GM12878 (cell line): ENCODE data around the gene TMCC3. TPM values are rescaled to one million over a fixed set of nuclear protein-coding genes. Genes with fewer than 3 reads are reported as not detected.

ENCODE experiments used
- ATAC-seq: fragments of 200-7000 bp; cut with Tn5 transposase; 3 replicates; pipeline ENCODE4 v1.9.1; 2020; ENCODE audit warnings: mild to moderate bottlenecking, moderate library complexity
- BruUV-seq: library from RNA; stranded (reverse); fragments of 400-500 nt; replicated peaks from 2 replicates; lab custom pipeline; 2021; lab: Mats Ljungman, UMichigan
- CTCF ChIA-PET: fragments of 300-600 bp; sonication (Branson Sonifier 250); formaldehyde crosslinking; extraction: SDS; loops from one replicate; lab custom pipeline; 2021; ENCODE audit warnings: inconsistent platforms; lab: Yijun Ruan, JAX
- POLR2A ChIA-PET: fragments of 350-600 bp; formaldehyde crosslinking; extraction: SDS; loops from one replicate; lab custom pipeline; 2021; ENCODE audit warnings: inconsistent platforms; lab: Charles Lee
- RAD21 ChIA-PET: fragments of 300-600 bp; sonication (Branson Sonifier 250); formaldehyde crosslinking; loops from one replicate; lab custom pipeline; 2023; ENCODE audit warnings: antibody characterized with exemption; ENCODE audit not compliant: unreplicated experiment; lab: Charles Lee
- SMC1A ChIA-PET: fragments of 300-600 bp; sonication (Branson Sonifier 250); formaldehyde crosslinking; loops from one replicate; lab custom pipeline; 2023; ENCODE audit not compliant: unreplicated experiment, uncharacterized antibody; lab: Charles Lee
- DNase-seq: peaks from one replicate; pipeline ENCODE4 v3.0.0-alpha.2; 2011; ENCODE audit warnings: low read depth, low spot score
- FAIRE-seq: peaks from 3 replicates; lab custom pipeline; 2011; peaks lifted over from hg19 to GRCh38; lab: Jason Lieb, UNC
- H2AFZ ChIP-seq: 2 replicates; pipeline ENCODE4 v1.6.0; 2011; ENCODE audit warnings: low read depth, low read length, control low read depth; ENCODE audit not compliant: control insufficient read depth
- H3K27ac ChIP-seq: 2 replicates; pipeline ENCODE4 v1.5.1; 2011; ENCODE audit warnings: control low read depth; ENCODE audit not compliant: control insufficient read depth, insufficient read depth
- H3K27me3 ChIP-seq, 2 experiments: replicated peaks in 1 of 2; 2 replicates each; pipeline versions ENCODE4 v1.6.0 to v1.6.1; 2011; ENCODE audit warnings: low read length in 1 of 2; ENCODE audit not compliant: control insufficient read depth in 2 of 2, insufficient read depth in 2 of 2
- H3K36me3 ChIP-seq, 2 experiments: 2 replicates each; pipeline ENCODE4 v1.5.1; 2011; ENCODE audit warnings: low read length in 1 of 2; ENCODE audit not compliant: control insufficient read depth in 2 of 2, insufficient read depth in 2 of 2
- H3K4me1 ChIP-seq: 2 replicates; pipeline ENCODE4 v1.6.1; 2011; ENCODE audit warnings: mild to moderate bottlenecking, low read length, moderate library complexity, mixed read lengths; ENCODE audit not compliant: control insufficient read depth, insufficient read depth
- H3K4me2 ChIP-seq: 2 replicates; pipeline ENCODE4 v1.6.0; 2011; ENCODE audit warnings: control low read depth; ENCODE audit not compliant: control insufficient read depth, insufficient read depth
- H3K4me3 ChIP-seq: fragments of 200-600 bp; sonication (generic); 2 replicates; pipeline ENCODE4 v1.5.1; 2016
- H3K79me2 ChIP-seq: 2 replicates; pipeline ENCODE4 v1.6.0; 2011; ENCODE audit warnings: low read length; ENCODE audit not compliant: control insufficient read depth, insufficient read depth
- H3K9ac ChIP-seq: 2 replicates; pipeline ENCODE4 v1.8.0; 2011; ENCODE audit warnings: low read length, control low read depth, mixed read lengths; ENCODE audit not compliant: control insufficient read depth, insufficient read depth
- H3K9me3 ChIP-seq: replicated peaks from 3 replicates; pipeline ENCODE4 v1.5.1; 2011; ENCODE audit warnings: mild to moderate bottlenecking, low read length; ENCODE audit not compliant: control insufficient read depth, insufficient read depth
- H4K20me1 ChIP-seq: 2 replicates; pipeline ENCODE4 v1.6.0; 2011; ENCODE audit not compliant: control insufficient read depth, insufficient read depth
- CBFB ChIP-seq: IDR thresholded peaks from 2 replicates; pipeline ENCODE4 v1.6.1; 2016; ENCODE audit warnings: antibody characterized with exemption, low read depth
- ESRRA ChIP-seq: IDR thresholded peaks from 2 replicates; pipeline ENCODE4 v1.6.1; 2012; ENCODE audit warnings: mild to moderate bottlenecking, low read length, improper control_type of control experiment
- NR2F1 ChIP-seq: fragments of 450-650 bp; conservative IDR thresholded peaks from 2 replicates; pipeline ENCODE4 v1.6.1; 2017; ENCODE audit warnings: mild to moderate bottlenecking
- RAD21 ChIP-seq: IDR thresholded peaks from 2 replicates; pipeline ENCODE4 v1.6.1; 2011; ENCODE audit warnings: mild to moderate bottlenecking, low read depth, low read length, moderate library complexity; ENCODE audit not compliant: insufficient read depth
- SMC3 ChIP-seq: IDR thresholded peaks from 2 replicates; pipeline ENCODE4 v1.6.1; 2011; ENCODE audit warnings: low read length, improper control_type of control experiment, borderline replicate concordance
- STAT3 ChIP-seq: IDR thresholded peaks from 2 replicates; pipeline ENCODE4 v1.6.1; 2011; ENCODE audit warnings: low read depth, low read length, improper control_type of control experiment
- WGBS: methylation state at CpG from one replicate; pipeline ENCODE4 v1.1.6; 2016; ENCODE audit warnings: low lambda C conversion rate; ENCODE audit not compliant: insufficient replicate concordance, insufficient coverage; ENCODE audit errors: missing lambda C conversion rate; 5-methylcytosine and 5-hydroxymethylcytosine counted together
- in situ Hi-C: fragments of 300-500 bp; cut with MboI; formaldehyde crosslinking; loops from 9 replicates; pipeline ENCODE4 v1.14.3; 2018; ENCODE audit warnings: mixed read lengths
- intact Hi-C: fragments of 100-400 bp; cut with micrococcal nuclease; formaldehyde crosslinking; loops from one replicate; pipeline ENCODE4 v1.14.2; 2022; ENCODE audit not compliant: unreplicated experiment
- polyA plus RNA-seq, 11 experiments: library from polyadenylated mRNA; depleted of rRNA in 4 of 11; unstranded in 6 of 11; stranded (reverse) in 5 of 11; fragments of >200 nt; fragmentation: Nextera tagmentation in 4 of 11; fragmentation: Illumina TruSeq in 1 of 11; extraction: Ambion mirVana in 4 of 11; extraction: Trizol in 1 of 11; gene quantifications; 1 replicate in 1 of 11; 2 replicates in 10 of 11; pipeline versions ENCODE4 v1.2.1 to v1.2.3, GENCODE V29; 2011 to 2016; ENCODE audit warnings: inconsistent platforms in 2 of 11, missing spikeins in 2 of 11, low read depth in 1 of 11
- total RNA-seq, 4 experiments: library from RNA; depleted of rRNA in 3 of 4; stranded (reverse); fragments of >200 nt in 3 of 4; fragmentation: Illumina TruSeq in 1 of 4; extraction: Trizol in 1 of 4; gene quantifications; 2 replicates each; pipeline versions ENCODE4 v1.2.1 to v1.2.3, GENCODE V29; 2013 to 2021
- TF ChIP-seq, protein P1 (sequence below): fragments of 450-650 bp; IDR thresholded peaks from 2 replicates; pipeline ENCODE4 v1.6.1; 2016; ENCODE audit warnings: mild to moderate bottlenecking
- TF ChIP-seq, protein P2 (sequence below), 3 experiments: IDR thresholded peaks in 2 of 3; conservative IDR thresholded peaks in 1 of 3; 2 replicates each; pipeline ENCODE4 v1.5.1; 2011; ENCODE audit warnings: low read depth in 3 of 3, low read length in 3 of 3, mild to moderate bottlenecking in 3 of 3, control low read depth in 2 of 3, moderate library complexity in 2 of 3, inconsistent platforms in 1 of 3, mixed read lengths in 1 of 3; ENCODE audit not compliant: control insufficient read depth in 2 of 3, insufficient read depth in 1 of 3; ENCODE audit errors: extremely low read depth in 1 of 3

Gene TMCC3
- total and polyA plus RNA-seq, 10 of the 15 experiments (the other 5 are each of a cell fraction or from before 2014, with no cell fraction given) = 5.8 to 29.8 (median 12.6) TPM

DNA sequence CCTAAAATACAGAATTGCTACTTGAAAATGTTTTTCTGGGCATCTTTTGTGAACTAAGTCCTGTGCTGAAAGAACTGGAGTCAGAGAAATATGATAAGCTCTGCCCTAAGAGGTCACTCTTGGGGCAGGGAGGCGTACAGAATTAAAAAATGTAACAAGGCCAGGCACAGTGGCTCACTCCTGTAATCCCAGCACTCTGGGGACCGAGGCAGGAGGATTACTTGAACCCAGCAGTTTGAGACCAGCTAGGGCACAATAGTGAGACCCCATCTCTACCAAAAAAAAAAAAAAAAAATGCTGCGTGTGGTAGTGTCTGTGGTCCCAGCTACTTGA, 46.0 kb downstream of the TMCC3 start:
- SMC1A ChIA-PET = interaction anchor here (0.6 to 3.2 kb wide), 17 partner anchors 9 to 271 kb away, joined by 3 to 19 read pairs (median 4); no protein-coding TSS in a partner anchor
- H3K4me2 ChIP-seq = no peak overlapping the region
- no peak for FAIRE-seq
- RAD21 ChIA-PET = interaction anchor here (0.6 to 2.3 kb wide), 8 partner anchors 17 to 270 kb away, joined by 3 to 19 read pairs (median 4); no protein-coding TSS in a partner anchor
- no peak overlapping the region for H3K27ac ChIP-seq
- CTCF ChIA-PET = interaction anchor here (0.6 to 3.1 kb wide), 21 partner anchors 11 to 930 kb away, joined by 3 to 22 read pairs (median 4); partner anchors contain the start of gene NR2C1
- no TSS peak for BruUV-seq
- H3K9ac ChIP-seq = no peak overlapping the region
- peaks cover 8% of the 10 kb centered on the region for H3K4me1 ChIP-seq
- no peak overlapping the region for H3K4me3 ChIP-seq
- no peaks in the 10 kb centered on the region for H3K27me3 ChIP-seq
- no peaks in the 10 kb centered on the region; a peak in 1 of 4 replicates for H3K36me3 ChIP-seq
- intact Hi-C loops (loop anchor here (5.0 kb wide), 1 partner anchor 158 kb away; no protein-coding TSS in a partner anchor), in situ Hi-C loops (no loop called here)
- H4K20me1 ChIP-seq = no peaks in the 10 kb centered on the region
- no peak for ATAC-seq
- POLR2A ChIA-PET = interaction anchor here (0.6 to 0.8 kb wide), 3 partner anchors 11 to 25 kb away, joined by 3 to 7 read pairs (median 3); no protein-coding TSS in a partner anchor
- no peak overlapping the region for H2AFZ ChIP-seq
- WGBS = 65% methylated on average over 2 of the region's 3 CpGs
- DNase-seq = no peak
- H3K79me2 ChIP-seq = no peaks in the 10 kb centered on the region
- TF ChIP-seq STAT3 (no peak), CBFB (no peak)
- peaks cover 3% of the 10 kb centered on the region; the same call in 2 of the 3 replicates for H3K9me3 ChIP-seq

DNA sequence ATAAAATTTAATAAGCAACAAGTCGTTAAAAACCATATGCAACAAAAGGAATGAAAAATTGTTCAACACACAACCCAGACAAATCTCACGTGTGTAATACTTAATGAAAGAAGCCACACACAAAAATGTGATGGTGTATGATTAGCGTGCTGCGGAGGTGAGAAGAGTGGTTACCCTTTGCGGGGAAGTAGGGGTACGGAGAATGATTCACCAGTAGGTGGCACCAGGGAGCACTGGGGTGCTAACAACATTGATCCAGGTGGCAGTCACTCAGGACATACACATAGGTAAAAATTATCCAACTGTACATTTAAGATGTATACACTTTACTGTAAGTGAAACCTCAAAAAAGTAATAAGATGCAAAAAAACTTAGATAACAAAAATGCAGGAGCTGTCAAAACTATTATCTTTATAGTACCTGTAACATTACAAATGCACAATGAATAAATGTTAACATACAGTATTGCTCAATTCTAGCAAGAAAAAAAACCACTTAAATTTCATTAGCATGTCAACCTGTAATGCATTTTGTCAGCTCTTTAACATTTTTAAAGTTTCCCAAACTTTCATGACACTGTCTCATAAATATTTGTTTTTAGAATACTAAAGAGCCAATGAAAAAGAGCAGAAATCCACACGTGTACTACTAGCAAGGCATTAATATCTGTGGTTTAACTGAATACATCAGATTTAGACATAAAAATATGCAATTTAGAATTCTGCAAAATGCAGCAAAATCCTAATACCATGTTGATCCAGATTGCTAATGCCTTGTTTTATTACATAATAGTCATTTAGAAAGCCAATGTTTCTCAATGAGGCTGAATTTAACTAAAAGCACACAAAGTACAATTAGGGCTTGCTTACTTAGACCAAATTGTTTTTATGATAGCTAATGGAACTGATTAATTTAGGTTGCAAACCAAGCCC, 46.7 kb downstream of the TMCC3 start:
- RAD21 ChIA-PET = interaction anchor here (0.7 to 2.3 kb wide), 6 partner anchors 18 to 271 kb away, joined by 3 to 19 read pairs (median 6); no protein-coding TSS in a partner anchor
- no peaks in the 10 kb centered on the region for H3K79me2 ChIP-seq
- no TSS peak for BruUV-seq

More for the DNA sequence above, 46.7 kb downstream of the TMCC3 start:
- peaks cover 8% of the 10 kb centered on the region for H3K4me1 ChIP-seq
- no peaks in the 10 kb centered on the region for H3K27me3 ChIP-seq
- H3K4me2 ChIP-seq = no peak overlapping the region
- 34% methylated on average over 7 of the region's 7 CpGs for WGBS
- peak; percentile 47 for FAIRE-seq
- CTCF ChIA-PET = interaction anchor here (0.6 to 3.1 kb wide), 25 partner anchors 8 to 931 kb away, joined by 3 to 22 read pairs (median 4); partner anchors contain the start of gene NR2C1
- intact Hi-C loops = loop anchor here (2.0 to 5.0 kb wide), 2 partner anchors 159 to 271 kb away; no protein-coding TSS in a partner anchor
- TF ChIP-seq SMC3 (peak; percentile 56; the same call in 1 of the 2 replicates), NR2F1 (no peak), RAD21 (peak; percentile 52), ESRRA (no peak)
- TF ChIP-seq, protein P1, sequence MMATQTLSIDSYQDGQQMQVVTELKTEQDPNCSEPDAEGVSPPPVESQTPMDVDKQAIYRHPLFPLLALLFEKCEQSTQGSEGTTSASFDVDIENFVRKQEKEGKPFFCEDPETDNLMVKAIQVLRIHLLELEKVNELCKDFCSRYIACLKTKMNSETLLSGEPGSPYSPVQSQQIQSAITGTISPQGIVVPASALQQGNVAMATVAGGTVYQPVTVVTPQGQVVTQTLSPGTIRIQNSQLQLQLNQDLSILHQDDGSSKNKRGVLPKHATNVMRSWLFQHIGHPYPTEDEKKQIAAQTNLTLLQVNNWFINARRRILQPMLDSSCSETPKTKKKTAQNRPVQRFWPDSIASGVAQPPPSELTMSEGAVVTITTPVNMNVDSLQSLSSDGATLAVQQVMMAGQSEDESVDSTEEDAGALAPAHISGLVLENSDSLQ = peak; percentile 40; the same call in 1 of the 2 replicates
- TF ChIP-seq, protein P2, sequence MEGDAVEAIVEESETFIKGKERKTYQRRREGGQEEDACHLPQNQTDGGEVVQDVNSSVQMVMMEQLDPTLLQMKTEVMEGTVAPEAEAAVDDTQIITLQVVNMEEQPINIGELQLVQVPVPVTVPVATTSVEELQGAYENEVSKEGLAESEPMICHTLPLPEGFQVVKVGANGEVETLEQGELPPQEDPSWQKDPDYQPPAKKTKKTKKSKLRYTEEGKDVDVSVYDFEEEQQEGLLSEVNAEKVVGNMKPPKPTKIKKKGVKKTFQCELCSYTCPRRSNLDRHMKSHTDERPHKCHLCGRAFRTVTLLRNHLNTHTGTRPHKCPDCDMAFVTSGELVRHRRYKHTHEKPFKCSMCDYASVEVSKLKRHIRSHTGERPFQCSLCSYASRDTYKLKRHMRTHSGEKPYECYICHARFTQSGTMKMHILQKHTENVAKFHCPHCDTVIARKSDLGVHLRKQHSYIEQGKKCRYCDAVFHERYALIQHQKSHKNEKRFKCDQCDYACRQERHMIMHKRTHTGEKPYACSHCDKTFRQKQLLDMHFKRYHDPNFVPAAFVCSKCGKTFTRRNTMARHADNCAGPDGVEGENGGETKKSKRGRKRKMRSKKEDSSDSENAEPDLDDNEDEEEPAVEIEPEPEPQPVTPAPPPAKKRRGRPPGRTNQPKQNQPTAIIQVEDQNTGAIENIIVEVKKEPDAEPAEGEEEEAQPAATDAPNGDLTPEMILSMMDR (IDR thresholded peaks at IDR 0.05 in 2 of 3, conservative IDR thresholded peaks at IDR 0.05 in 1 of 3; ENCODE audit: control insufficient read depth in 2 of 3, extremely low read depth in 1 of 3, insufficient read depth in 1 of 3, low read depth in 3 of 3, low read length in 3 of 3) = peak; percentile 55 to 80 (median 73)
- in situ Hi-C loops = no loop called here
- SMC1A ChIA-PET = interaction anchor here (0.6 to 3.2 kb wide), 18 partner anchors 8 to 271 kb away, joined by 3 to 19 read pairs (median 4); no protein-coding TSS in a partner anchor
- H4K20me1 ChIP-seq = no peaks in the 10 kb centered on the region
- POLR2A ChIA-PET = interaction anchor here (0.6 to 0.8 kb wide), 3 partner anchors 12 to 25 kb away, joined by 3 to 7 read pairs (median 3); no protein-coding TSS in a partner anchor
- no peak overlapping the region for H2AFZ ChIP-seq
- H3K9ac ChIP-seq = no peak overlapping the region
- ATAC-seq = peak; percentile 94
- DNase-seq = no peak
- peaks cover 3% of the 10 kb centered on the region; the same call in 2 of the 3 replicates for H3K9me3 ChIP-seq
- H3K36me3 ChIP-seq = peaks cover 0 to 2% of the 10 kb centered on the region in 2 experiments; a peak in 1 of 4 replicates
- no peak overlapping the region for H3K27ac ChIP-seq
- no peak overlapping the region for H3K4me3 ChIP-seq
